Neural cell (in vitro differentiated cells): ENCODE results near the gene DNAAF5. TPM values are rescaled to one million over a fixed set of nuclear protein-coding genes. Genes with fewer than 3 reads are reported as not detected.

Experiments
- H2AFZ ChIP-seq: fragments of 200-600, 300-800 bp; sonication (generic), shearing (Covaris generic); 2 replicates; pipeline ENCODE4 v1.6.0; 2014; ENCODE audit warnings: low read depth, mild to moderate bottlenecking, antibody characterized with exemption, low read length, moderate library complexity
- H3F3A ChIP-seq: fragments of 200-600 bp; shearing (Covaris generic); 2 replicates; pipeline ENCODE4 v1.6.1; 2016; ENCODE audit warnings: mild to moderate bottlenecking, moderate library complexity, mixed read lengths, antibody characterized with exemption, low read length; ENCODE audit not compliant: insufficient read depth, poor library complexity, severe bottlenecking
- H3K27ac ChIP-seq: fragments of 200-600, 300-800 bp; sonication (generic), shearing (Covaris generic); 2 replicates; pipeline ENCODE4 v1.5.1; 2014; ENCODE audit warnings: mild to moderate bottlenecking, low read length, moderate library complexity
- H3K27me3 ChIP-seq: fragments of 300-800, 200-600 bp; sonication (generic), shearing (Covaris generic); 2 replicates; pipeline ENCODE4 v1.6.0; 2014; ENCODE audit warnings: mild to moderate bottlenecking, low read depth, low read length, moderate library complexity; ENCODE audit not compliant: insufficient read depth
- H3K36me3 ChIP-seq: fragments of 300-800, 200-600 bp; sonication (generic), shearing (Covaris generic); 2 replicates; pipeline ENCODE4 v1.5.1; 2014; ENCODE audit warnings: mild to moderate bottlenecking, antibody characterized with exemption, low read length, moderate library complexity; ENCODE audit not compliant: insufficient read depth
- H3K4me2 ChIP-seq: fragments of 300-800, 200-600 bp; sonication (generic), shearing (Covaris generic); 2 replicates; pipeline ENCODE4 v1.6.0; 2014; ENCODE audit warnings: mild to moderate bottlenecking, low read length
- H3K4me3 ChIP-seq: fragments of 300-800, 200-600 bp; sonication (generic), shearing (Covaris generic); 2 replicates; pipeline ENCODE4 v1.5.1; 2014; ENCODE audit warnings: mild to moderate bottlenecking, low read length, moderate library complexity
- H3K79me2 ChIP-seq: fragments of 200-600 bp; shearing (Covaris generic); replicated peaks from 2 replicates; pipeline ENCODE4 v1.6.0; 2014; ENCODE audit warnings: mild to moderate bottlenecking, low read length, moderate library complexity; ENCODE audit not compliant: insufficient read depth
- H3K9ac ChIP-seq: fragments of 300-800, 200-600 bp; sonication (generic), shearing (Covaris generic); 2 replicates; pipeline ENCODE4 v1.6.1; 2016; ENCODE audit warnings: mild to moderate bottlenecking, low read length, mixed read lengths
- H3K9me2 ChIP-seq: fragments of 200-600 bp; shearing (Covaris generic); 2 replicates; pipeline ENCODE4 v1.6.1; 2016; ENCODE audit warnings: mild to moderate bottlenecking, low read length, mixed read lengths; ENCODE audit not compliant: insufficient read depth
- H3K9me3 ChIP-seq: fragments of 200-600, 300-800 bp; sonication (generic), shearing (Covaris generic); 2 replicates; pipeline ENCODE4 v1.6.1; 2016; ENCODE audit warnings: mild to moderate bottlenecking, mixed run types, low read length, moderate library complexity, mixed read lengths
- H4K20me1 ChIP-seq: fragments of 200-600 bp; shearing (Covaris generic); 2 replicates; pipeline ENCODE4 v1.6.1; 2016; ENCODE audit warnings: mild to moderate bottlenecking, mixed run types; ENCODE audit not compliant: insufficient read depth
- EP300 ChIP-seq: fragments of 450-650 bp; conservative IDR thresholded peaks from 2 replicates; pipeline ENCODE4 v1.6.1; 2014; ENCODE audit warnings: antibody characterized with exemption, mild to moderate bottlenecking, moderate library complexity; ENCODE audit not compliant: poor library complexity, severe bottlenecking
- EZH2 ChIP-seq: fragments of 200-600, 300-800 bp; shearing (Covaris generic), sonication (generic); IDR thresholded peaks from 2 replicates; pipeline ENCODE4 v1.6.1; 2014; ENCODE audit warnings: antibody characterized with exemption, low read length, borderline replicate concordance, mild to moderate bottlenecking; ENCODE audit not compliant: insufficient read depth, poor library complexity, severe bottlenecking
- MXI1 ChIP-seq: fragments of 450-650 bp; conservative IDR thresholded peaks from 2 replicates; pipeline ENCODE4 v1.6.1; 2014; ENCODE audit warnings: antibody characterized with exemption, mild to moderate bottlenecking; ENCODE audit not compliant: poor library complexity, severe bottlenecking
- POLR2AphosphoS5 ChIP-seq: IDR thresholded peaks from 2 replicates; pipeline ENCODE4 v1.6.1; 2012
- RAD21 ChIP-seq: fragments of 450-650 bp; conservative IDR thresholded peaks from 2 replicates; pipeline ENCODE4 v1.6.1; 2014; ENCODE audit warnings: antibody characterized with exemption, mild to moderate bottlenecking, moderate library complexity
- SMC3 ChIP-seq: fragments of 450-650 bp; conservative IDR thresholded peaks from 2 replicates; pipeline ENCODE4 v1.6.1; 2014; ENCODE audit warnings: antibody characterized with exemption, mild to moderate bottlenecking, moderate library complexity; ENCODE audit not compliant: poor library complexity
- TAF1 ChIP-seq: IDR thresholded peaks from 2 replicates; pipeline ENCODE4 v1.6.1; 2012; ENCODE audit warnings: low read depth
- polyA plus RNA-seq: library from polyadenylated mRNA; depleted of rRNA; stranded (reverse); fragments of >200 nt; gene quantifications from 2 replicates; pipeline ENCODE4 v1.2.3, GENCODE V29; 2014
- TF ChIP-seq, protein P1 (sequence below): IDR thresholded peaks from 2 replicates; pipeline ENCODE4 v1.6.1; 2012; ENCODE audit warnings: borderline replicate concordance
- TF ChIP-seq, protein P2 (sequence below): fragments of 450-650 bp; IDR thresholded peaks from 2 replicates; pipeline ENCODE4 v1.5.1; 2014; ENCODE audit warnings: antibody characterized with exemption, mild to moderate bottlenecking, moderate library complexity; ENCODE audit not compliant: poor library complexity, severe bottlenecking

DNAAF5 gene
- polyA plus RNA-seq, 1 donor from 2014 or later = 5.3 TPM

DNA sequence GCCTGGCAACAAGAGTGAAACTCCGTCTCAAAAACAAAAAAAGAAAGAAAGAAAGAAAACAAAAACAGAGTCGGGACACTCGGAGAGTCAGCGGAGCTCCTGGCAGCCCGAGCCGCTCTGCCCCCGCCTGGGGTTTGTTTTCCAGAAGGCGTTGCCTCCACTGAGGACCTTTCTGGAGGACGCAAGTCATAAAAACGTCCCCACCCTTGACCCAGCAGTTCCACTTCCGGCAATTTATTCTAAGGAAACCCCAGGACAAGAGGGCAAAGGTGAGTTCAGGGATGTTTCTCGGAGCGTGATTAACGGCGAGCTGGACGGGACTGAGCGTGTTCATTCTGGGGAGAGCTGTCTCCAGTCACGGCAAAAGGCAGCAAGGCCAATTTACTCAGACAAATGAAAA lies 78.8 kb downstream of the DNAAF5 start:
- Histone ChIP-seq H3K9me2 (no peaks in the 10 kb centered on the region), H3K36me3 (no peaks in the 10 kb centered on the region), H3K27ac (no peak overlapping the region), H3K4me2 (no peak overlapping the region), H3K79me2 (no peaks in the 10 kb centered on the region), H3F3A (no peaks in the 10 kb centered on the region), H2AFZ (no peak overlapping the region), H4K20me1 (no peaks in the 10 kb centered on the region), H3K9me3 (no peaks in the 10 kb centered on the region), H3K9ac (no peak overlapping the region), H3K27me3 (no peaks in the 10 kb centered on the region), H3K4me3 (no peak overlapping the region)
- no peak for TF ChIP-seq TAF1
- TF ChIP-seq EZH2 = no peak
- no peak for TF ChIP-seq EP300
- TF ChIP-seq, protein P1, sequence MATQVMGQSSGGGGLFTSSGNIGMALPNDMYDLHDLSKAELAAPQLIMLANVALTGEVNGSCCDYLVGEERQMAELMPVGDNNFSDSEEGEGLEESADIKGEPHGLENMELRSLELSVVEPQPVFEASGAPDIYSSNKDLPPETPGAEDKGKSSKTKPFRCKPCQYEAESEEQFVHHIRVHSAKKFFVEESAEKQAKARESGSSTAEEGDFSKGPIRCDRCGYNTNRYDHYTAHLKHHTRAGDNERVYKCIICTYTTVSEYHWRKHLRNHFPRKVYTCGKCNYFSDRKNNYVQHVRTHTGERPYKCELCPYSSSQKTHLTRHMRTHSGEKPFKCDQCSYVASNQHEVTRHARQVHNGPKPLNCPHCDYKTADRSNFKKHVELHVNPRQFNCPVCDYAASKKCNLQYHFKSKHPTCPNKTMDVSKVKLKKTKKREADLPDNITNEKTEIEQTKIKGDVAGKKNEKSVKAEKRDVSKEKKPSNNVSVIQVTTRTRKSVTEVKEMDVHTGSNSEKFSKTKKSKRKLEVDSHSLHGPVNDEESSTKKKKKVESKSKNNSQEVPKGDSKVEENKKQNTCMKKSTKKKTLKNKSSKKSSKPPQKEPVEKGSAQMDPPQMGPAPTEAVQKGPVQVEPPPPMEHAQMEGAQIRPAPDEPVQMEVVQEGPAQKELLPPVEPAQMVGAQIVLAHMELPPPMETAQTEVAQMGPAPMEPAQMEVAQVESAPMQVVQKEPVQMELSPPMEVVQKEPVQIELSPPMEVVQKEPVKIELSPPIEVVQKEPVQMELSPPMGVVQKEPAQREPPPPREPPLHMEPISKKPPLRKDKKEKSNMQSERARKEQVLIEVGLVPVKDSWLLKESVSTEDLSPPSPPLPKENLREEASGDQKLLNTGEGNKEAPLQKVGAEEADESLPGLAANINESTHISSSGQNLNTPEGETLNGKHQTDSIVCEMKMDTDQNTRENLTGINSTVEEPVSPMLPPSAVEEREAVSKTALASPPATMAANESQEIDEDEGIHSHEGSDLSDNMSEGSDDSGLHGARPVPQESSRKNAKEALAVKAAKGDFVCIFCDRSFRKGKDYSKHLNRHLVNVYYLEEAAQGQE = no peak
- TF ChIP-seq POLR2AphosphoS5 = no peak
- TF ChIP-seq RAD21 = no peak
- no peak for TF ChIP-seq SMC3
- no peak for TF ChIP-seq MXI1
- TF ChIP-seq, protein P2, sequence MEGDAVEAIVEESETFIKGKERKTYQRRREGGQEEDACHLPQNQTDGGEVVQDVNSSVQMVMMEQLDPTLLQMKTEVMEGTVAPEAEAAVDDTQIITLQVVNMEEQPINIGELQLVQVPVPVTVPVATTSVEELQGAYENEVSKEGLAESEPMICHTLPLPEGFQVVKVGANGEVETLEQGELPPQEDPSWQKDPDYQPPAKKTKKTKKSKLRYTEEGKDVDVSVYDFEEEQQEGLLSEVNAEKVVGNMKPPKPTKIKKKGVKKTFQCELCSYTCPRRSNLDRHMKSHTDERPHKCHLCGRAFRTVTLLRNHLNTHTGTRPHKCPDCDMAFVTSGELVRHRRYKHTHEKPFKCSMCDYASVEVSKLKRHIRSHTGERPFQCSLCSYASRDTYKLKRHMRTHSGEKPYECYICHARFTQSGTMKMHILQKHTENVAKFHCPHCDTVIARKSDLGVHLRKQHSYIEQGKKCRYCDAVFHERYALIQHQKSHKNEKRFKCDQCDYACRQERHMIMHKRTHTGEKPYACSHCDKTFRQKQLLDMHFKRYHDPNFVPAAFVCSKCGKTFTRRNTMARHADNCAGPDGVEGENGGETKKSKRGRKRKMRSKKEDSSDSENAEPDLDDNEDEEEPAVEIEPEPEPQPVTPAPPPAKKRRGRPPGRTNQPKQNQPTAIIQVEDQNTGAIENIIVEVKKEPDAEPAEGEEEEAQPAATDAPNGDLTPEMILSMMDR = no peak

DNA sequence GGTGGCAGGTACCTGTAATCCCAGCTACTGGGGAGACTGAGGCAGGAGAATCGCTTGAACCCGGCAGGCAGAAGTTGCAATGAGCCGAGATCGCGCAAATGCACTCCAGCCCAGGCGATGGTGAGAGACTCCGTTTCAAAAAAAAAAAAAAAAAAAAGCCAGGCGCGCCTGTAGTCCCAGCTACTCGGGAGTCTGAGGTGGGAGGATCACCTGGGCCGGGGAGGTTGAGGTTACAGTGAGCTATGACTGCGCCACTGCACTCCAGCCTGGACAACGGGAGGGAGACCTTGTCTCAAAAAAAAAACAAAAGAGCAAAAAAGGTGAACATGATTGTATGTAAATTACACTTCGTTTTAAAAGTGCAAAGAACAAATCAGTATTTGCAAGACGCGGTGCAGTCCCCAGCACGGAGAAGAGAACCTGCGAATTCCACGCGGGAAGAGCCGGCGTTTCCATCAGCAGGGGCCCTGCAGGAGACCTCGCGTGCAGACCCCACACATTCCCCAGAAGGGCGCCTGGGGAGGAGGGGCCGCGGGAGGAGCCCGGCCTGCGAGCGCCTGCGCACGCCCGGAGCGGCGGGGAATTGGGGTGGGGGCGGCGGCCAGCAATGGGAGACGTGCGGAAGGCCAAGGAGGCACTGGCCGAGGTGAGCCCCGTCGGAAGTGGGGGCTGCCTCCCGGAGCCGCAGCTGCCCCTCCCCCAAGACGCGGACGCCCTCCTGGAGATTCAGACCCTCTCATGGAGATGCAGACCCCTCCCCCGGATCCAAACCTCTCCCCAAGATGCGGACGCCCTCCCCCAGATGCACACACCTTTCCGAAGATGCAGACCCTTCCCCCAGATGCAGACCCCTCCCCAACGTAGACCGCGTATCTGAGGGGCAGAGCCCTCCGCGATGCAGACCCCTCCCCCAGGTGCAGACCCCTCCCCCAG lies 89.1 kb downstream of the DNAAF5 start:
- no peaks in the 10 kb centered on the region for H3F3A ChIP-seq
- H3K36me3 ChIP-seq = no peaks in the 10 kb centered on the region
- no peaks in the 10 kb centered on the region for H3K9me2 ChIP-seq
- no peaks in the 10 kb centered on the region for H4K20me1 ChIP-seq
- H3K27me3 ChIP-seq = no peaks in the 10 kb centered on the region
- H3K4me2 ChIP-seq = peak overlapping the region; percentile 30
- H3K9me3 ChIP-seq = no peaks in the 10 kb centered on the region
- H3K27ac ChIP-seq = peak overlapping the region; percentile 76
- no peak for TF ChIP-seq EZH2
- peak; percentile 18 for TF ChIP-seq SMC3
- TF ChIP-seq POLR2AphosphoS5 = peak; percentile 68
- TF ChIP-seq MXI1 = peak; percentile 71
- TF ChIP-seq RAD21 = no peak
- no peak for TF ChIP-seq EP300
- TF ChIP-seq, protein P1 = peak; percentile 58
- TF ChIP-seq TAF1 = peak; percentile 60
- peaks cover 36% of the 10 kb centered on the region for H3K79me2 ChIP-seq
- peak overlapping the region; percentile 87 for H3K9ac ChIP-seq
- H3K4me3 ChIP-seq = peak overlapping the region; percentile 84
- H2AFZ ChIP-seq = peak overlapping the region; percentile 84
